ENCODE results near the gene LMF1.

Gene LMF1

DNA sequence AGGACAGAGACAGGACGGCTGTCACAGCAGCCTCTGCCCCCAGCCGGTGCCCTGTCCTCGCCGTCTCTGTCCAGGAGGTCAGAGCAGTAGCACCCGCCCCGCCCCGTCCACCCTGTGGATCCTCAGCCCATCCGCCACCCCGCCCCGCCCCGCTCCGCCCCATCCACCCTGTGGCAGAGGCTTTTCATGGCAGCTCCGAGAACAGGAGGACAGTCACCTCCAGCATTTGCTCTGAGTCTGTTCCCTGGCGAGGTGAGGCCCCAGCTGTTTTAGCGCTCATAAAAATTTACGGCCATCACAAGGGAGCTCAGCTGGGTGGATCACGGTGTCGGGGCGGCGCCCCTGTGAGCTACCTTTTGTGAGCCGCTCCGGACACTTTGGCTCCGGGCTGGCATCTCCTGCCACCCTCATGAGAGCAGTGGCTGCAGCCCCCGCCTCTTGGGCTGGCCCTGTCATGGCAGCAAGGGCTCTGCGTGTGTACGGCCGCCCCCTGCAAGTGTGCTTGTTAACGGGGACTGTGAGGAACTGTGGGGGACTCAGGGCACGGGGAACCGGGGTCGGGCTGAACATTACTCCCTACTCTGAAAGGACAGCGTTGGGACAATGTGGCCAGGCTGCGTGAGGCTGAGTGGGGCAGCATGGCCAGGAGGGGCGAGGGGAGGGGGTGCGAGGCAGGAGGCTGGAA is 138.0 kb downstream of the LMF1 start:
- TF ChIP-seq, protein P1, sequence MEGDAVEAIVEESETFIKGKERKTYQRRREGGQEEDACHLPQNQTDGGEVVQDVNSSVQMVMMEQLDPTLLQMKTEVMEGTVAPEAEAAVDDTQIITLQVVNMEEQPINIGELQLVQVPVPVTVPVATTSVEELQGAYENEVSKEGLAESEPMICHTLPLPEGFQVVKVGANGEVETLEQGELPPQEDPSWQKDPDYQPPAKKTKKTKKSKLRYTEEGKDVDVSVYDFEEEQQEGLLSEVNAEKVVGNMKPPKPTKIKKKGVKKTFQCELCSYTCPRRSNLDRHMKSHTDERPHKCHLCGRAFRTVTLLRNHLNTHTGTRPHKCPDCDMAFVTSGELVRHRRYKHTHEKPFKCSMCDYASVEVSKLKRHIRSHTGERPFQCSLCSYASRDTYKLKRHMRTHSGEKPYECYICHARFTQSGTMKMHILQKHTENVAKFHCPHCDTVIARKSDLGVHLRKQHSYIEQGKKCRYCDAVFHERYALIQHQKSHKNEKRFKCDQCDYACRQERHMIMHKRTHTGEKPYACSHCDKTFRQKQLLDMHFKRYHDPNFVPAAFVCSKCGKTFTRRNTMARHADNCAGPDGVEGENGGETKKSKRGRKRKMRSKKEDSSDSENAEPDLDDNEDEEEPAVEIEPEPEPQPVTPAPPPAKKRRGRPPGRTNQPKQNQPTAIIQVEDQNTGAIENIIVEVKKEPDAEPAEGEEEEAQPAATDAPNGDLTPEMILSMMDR (conservative IDR thresholded peaks at IDR 0.05; ENCODE audit: low read length), result no peak
- H3K4me3 ChIP-seq (ENCODE audit: low read length), result no peak overlapping the region
- DNase-seq (ENCODE audit: low read depth), result no peak

DNA sequence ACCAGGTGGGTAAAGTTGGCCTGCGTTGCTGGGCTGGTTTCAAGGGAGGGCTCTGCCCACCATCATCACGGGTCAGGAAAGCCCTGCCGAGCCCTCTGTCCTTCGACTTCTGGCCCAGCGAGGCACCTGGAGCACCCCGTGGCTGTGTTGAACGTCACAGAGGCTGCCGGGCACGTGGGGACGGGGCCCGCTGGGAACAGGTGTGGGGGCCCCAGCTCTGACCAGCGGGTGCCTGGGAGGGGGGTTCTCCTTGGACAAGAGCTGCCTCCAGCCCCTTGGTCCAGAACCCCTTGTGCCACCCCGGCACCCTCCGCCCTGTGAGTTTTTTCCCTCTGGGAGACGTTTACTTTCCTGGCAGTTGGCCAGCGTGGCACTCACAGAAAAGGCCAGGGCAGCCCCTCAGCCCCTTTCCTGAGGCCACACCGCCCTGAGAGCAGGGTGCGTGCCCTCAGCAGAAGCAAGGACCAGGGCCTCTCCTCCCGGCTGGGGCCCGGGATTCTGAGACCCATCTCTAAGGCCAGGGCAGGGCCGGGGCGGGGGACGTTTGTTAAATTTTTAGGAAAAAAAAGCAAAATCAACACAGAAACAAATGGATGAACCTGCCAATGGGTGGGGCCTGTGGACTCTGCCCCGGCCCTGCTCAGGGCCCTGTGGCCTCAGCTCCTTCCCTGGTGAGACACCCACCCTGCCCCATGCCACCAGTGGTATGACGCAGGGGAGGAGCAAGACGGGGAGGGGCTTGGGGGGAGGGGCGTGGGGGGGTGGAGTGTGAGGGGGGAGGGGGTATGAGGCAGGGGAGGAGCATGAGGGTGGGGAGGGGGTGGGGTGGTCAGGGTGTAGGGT is 139.0 kb downstream of the LMF1 start:
- no peak for DNase-seq (ENCODE audit: low read depth)
- H3K4me3 ChIP-seq (ENCODE audit: low read length), result no peak overlapping the region
- TF ChIP-seq, protein P1 (conservative IDR thresholded peaks at IDR 0.05; ENCODE audit: low read length), result no peak

DNA sequence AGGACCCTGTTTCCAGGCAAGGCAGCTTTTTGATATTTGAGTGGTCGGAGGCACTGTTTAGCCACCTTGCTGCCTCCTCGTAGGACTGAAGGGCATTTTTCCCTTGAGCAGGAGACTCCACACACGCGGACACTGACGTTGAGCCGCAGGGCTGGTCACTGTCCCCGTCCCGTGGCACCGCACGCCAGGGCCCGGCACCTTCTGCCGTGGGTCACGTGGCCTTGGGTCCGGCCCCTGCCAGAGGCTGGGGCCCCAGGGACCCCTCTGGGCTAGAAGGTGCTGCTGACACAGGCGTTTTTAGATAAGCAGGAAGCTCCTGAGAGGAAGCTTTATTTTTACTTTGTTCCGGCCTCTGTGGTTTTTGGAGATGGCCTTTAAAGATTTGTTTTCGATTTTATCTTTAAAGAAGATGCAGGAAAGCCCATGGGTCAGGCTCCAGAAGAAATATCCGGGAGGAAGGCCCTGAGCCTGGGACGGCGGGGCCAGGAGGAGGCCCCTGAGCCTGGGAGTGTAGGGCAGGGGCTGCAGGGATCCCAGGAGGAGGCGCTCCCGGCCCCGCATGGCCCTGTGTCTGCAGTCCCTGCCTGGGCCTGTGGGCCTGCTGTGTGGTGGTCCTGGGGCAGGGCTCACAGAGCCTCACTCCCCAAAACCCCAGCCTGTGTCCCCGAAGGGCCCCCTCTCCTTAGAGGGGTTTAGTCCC is 139.8 kb downstream of the LMF1 start:
- no peak for DNase-seq (ENCODE audit: low read depth)
- TF ChIP-seq, protein P1 (conservative IDR thresholded peaks at IDR 0.05; ENCODE audit: low read length), result no peak
- H3K4me3 ChIP-seq (ENCODE audit: low read length), result no peak overlapping the region

DNA sequence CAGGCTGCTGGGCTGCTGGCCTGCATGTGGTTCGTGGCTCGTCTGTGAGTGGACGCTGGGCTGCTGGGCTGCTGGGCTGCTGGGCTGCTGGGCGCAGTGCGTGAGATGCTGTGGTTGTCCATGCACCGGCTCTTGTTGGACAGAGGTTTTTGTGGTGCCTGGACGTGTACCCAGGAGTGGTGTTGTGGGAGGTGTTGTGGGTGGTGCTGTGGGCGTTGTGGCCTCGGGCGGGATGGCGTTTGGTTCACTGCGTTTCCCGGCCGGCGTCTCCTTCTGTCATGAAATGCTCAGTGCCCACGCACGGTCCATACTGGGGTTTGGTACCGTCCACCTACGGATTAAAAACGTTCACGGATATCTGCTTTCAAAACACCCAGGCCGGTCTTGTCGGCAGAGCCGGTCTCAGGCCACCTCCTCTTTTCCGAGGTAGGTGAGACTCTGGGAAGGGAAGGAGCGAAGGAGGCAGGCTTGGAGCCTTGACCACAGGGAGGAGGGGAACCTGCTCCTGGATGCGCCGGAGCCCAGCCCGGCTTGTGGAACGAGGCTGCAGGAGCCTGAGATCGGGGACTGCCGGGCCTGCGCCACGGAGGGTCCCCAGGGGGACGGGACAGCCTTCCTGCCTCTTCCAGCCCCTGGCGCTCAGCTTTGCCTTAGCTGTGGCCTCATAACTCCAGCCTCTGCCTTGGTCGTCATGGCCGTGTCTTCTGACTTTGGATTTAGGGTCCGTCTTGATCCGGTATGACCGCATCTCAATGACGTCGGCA is 140.5 kb downstream of the LMF1 start:
- no peak overlapping the region for H3K4me3 ChIP-seq (ENCODE audit: low read length)
- TF ChIP-seq, protein P1 (conservative IDR thresholded peaks at IDR 0.05; ENCODE audit: low read length), result no peak
- DNase-seq (ENCODE audit: low read depth), result no peak

DNA sequence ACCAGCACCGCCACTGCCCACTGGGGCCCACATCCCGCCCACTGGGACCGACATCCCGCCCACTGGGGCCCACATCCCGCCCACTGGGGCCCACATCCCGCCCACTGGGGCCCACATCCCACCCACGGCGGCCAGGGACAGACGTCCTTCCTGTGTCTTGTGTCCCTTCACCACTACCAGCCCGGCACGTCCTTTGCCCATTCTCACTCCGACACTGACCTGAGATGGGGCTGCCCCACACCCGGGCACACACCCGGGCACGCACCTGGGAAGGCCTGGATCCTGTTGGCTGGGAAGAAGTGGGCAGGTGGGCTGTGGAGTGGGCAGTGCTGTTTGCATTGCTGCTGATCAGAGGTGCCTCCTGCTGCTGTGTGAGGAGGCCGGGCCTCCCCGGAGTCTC is 141.9 kb downstream of the LMF1 start:
- TF ChIP-seq, protein P1 (conservative IDR thresholded peaks at IDR 0.05; ENCODE audit: low read length), result no peak
- no peak for DNase-seq (ENCODE audit: low read depth)

DNA sequence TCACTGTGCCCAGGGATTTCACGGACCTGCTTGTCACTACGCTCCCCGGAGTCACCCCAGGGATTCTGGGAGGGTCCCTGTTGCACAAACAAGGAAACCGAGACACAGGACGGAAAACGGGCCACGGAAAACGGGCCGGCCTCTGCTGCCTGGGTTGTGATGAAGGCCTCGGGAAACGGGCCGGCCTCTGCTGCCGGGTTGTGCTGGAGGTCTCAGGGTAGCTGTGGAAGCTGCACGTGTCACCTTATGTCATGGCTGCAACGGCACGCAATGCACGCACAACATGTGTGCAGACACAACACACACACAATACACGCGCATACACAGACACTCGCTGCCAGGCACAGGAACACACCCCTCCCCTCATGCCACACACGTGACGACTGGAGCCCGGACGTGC is 143.3 kb downstream of the LMF1 start:
- H3K4me3 ChIP-seq (ENCODE audit: low read length), result no peak overlapping the region
- DNase-seq (ENCODE audit: low read depth), result no peak
- TF ChIP-seq, protein P1 (conservative IDR thresholded peaks at IDR 0.05; ENCODE audit: low read length), result no peak

More for the DNA sequence above, 141.9 kb downstream of the LMF1 start:
- H3K4me3 ChIP-seq (ENCODE audit: low read length), result no peak overlapping the region

All from AG10803 (cell line).